ENCODE data around the gene PANX2.

The PANX2 gene

GRCh38 chr22:50176850-50177536 lies 6.5 kb downstream of the PANX2 start:
- Histone ChIP-seq H3F3A (ENCODE audit: insufficient read depth, low read length) (no peaks in the 10 kb centered on the region), H3K4me3 (ENCODE audit: low read length) (no peak overlapping the region), H3K4me1 (ENCODE audit: low read length) (no peaks in the 10 kb centered on the region), H3K9me3 (replicated peaks; ENCODE audit: insufficient read depth, low read length) (no peaks in the 10 kb centered on the region), H3K27ac (ENCODE audit: low read length) (no peak overlapping the region), H3K9me2 (replicated peaks; ENCODE audit: insufficient read depth, low read length) (no peaks in the 10 kb centered on the region), H3K9ac (ENCODE audit: low read length) (no peak overlapping the region), H4K20me1 (ENCODE audit: insufficient read depth, low read length) (no peaks in the 10 kb centered on the region), H2AFZ (ENCODE audit: low read length) (no peak overlapping the region), H3K4me2 (ENCODE audit: low read depth, low read length) (no peak overlapping the region), H3K27me3 (replicated peaks; ENCODE audit: insufficient read depth, low read length) (peaks cover 6% of the 10 kb centered on the region; the same call in 1 of the 2 replicates), H3K36me3 (replicated peaks; ENCODE audit: insufficient read depth, low read length) (no peaks in the 10 kb centered on the region), H3K79me2 (ENCODE audit: low read length) (no peaks in the 10 kb centered on the region)
- TF ChIP-seq CTCF (IDR thresholded peaks at IDR 0.05; ENCODE audit: low read length) = no peak
- no peak for TF ChIP-seq EZH2 (optimal IDR thresholded peaks at IDR 0.05; ENCODE audit: low read depth, low read length)
- no peak for TF ChIP-seq EZH2phosphoT487 (IDR thresholded peaks at IDR 0.05; ENCODE audit: low read length)
- DNase-seq = no peak

- Histone ChIP-seq H3K36me3 (replicated peaks; ENCODE audit: insufficient read depth, low read length) (no peaks in the 10 kb centered on the region), H3K27me3 (replicated peaks; ENCODE audit: insufficient read depth, low read length) (0 out of 2 replicates have a peak, but pooled peaks cover 6% of the 10 kb centered on the region), H3F3A (ENCODE audit: insufficient read depth, low read length) (no peaks in the 10 kb centered on the region), H3K79me2 (ENCODE audit: low read length) (no peaks in the 10 kb centered on the region), H3K4me2 (ENCODE audit: low read depth, low read length) (no peak overlapping the region), H3K9me3 (replicated peaks; ENCODE audit: insufficient read depth, low read length) (no peaks in the 10 kb centered on the region), H3K4me1 (ENCODE audit: low read length) (no peaks in the 10 kb centered on the region), H4K20me1 (ENCODE audit: insufficient read depth, low read length) (no peaks in the 10 kb centered on the region), H3K9ac (ENCODE audit: low read length) (no peak overlapping the region), H3K9me2 (replicated peaks; ENCODE audit: insufficient read depth, low read length) (no peaks in the 10 kb centered on the region), H2AFZ (ENCODE audit: low read length) (no peak overlapping the region), H3K27ac (ENCODE audit: low read length) (no peak overlapping the region), H3K4me3 (ENCODE audit: low read length) (no peak overlapping the region)
- TF ChIP-seq CTCF (IDR thresholded peaks at IDR 0.05; ENCODE audit: low read length) (no peak), EZH2 (optimal IDR thresholded peaks at IDR 0.05; ENCODE audit: low read depth, low read length) (no peak), EZH2phosphoT487 (IDR thresholded peaks at IDR 0.05; ENCODE audit: low read length) (no peak)
- no peak for DNase-seq
Measured at GRCh38 chr22:50177537-50178470, 7.3 kb downstream of the PANX2 start.

GRCh38 chr22:50178471-50178864 lies 7.9 kb downstream of the PANX2 start:
- H2AFZ ChIP-seq (ENCODE audit: low read length) = no peak overlapping the region
- no peaks in the 10 kb centered on the region for H3F3A ChIP-seq (ENCODE audit: insufficient read depth, low read length)
- H3K36me3 ChIP-seq (replicated peaks; ENCODE audit: insufficient read depth, low read length) = no peaks in the 10 kb centered on the region
- no peak overlapping the region for H3K9ac ChIP-seq (ENCODE audit: low read length)
- H3K4me1 ChIP-seq (ENCODE audit: low read length) = no peaks in the 10 kb centered on the region
- TF ChIP-seq EZH2 (optimal IDR thresholded peaks at IDR 0.05; ENCODE audit: low read depth, low read length) (no peak), EZH2phosphoT487 (IDR thresholded peaks at IDR 0.05; ENCODE audit: low read length) (no peak), CTCF (IDR thresholded peaks at IDR 0.05; ENCODE audit: low read length) (no peak)
- no peaks in the 10 kb centered on the region for H4K20me1 ChIP-seq (ENCODE audit: insufficient read depth, low read length)
- H3K27ac ChIP-seq (ENCODE audit: low read length) = no peak overlapping the region
- DNase-seq = no peak
- no peaks in the 10 kb centered on the region for H3K9me3 ChIP-seq (replicated peaks; ENCODE audit: insufficient read depth, low read length)
- H3K4me3 ChIP-seq (ENCODE audit: low read length) = no peak overlapping the region
- H3K9me2 ChIP-seq (replicated peaks; ENCODE audit: insufficient read depth, low read length) = no peaks in the 10 kb centered on the region
- no peak overlapping the region for H3K4me2 ChIP-seq (ENCODE audit: low read depth, low read length)
- H3K79me2 ChIP-seq (ENCODE audit: low read length) = no peaks in the 10 kb centered on the region
- 0 out of 2 replicates have a peak, but pooled peaks cover 4% of the 10 kb centered on the region for H3K27me3 ChIP-seq (replicated peaks; ENCODE audit: insufficient read depth, low read length)

Measured in MM.1S (cell line).